HCT116 (cell line): ENCODE data around the gene CERS6. TPM values are rescaled to one million over a fixed set of nuclear protein-coding genes. Genes with fewer than 3 reads are reported as not detected.

Source experiments
- ATAC-seq: fragments of 200-7000 bp; cut with Tn5 transposase; 2 replicates; pipeline ENCODE4 v1.9.1; 2020; ENCODE audit warnings: mild to moderate bottlenecking, moderate library complexity
- BruUV-seq: library from RNA; stranded (reverse); fragments of 400-500 nt; replicated peaks from 2 replicates; lab custom pipeline; 2021; lab: Mats Ljungman, UMichigan
- CTCF ChIA-PET: fragments of 300-600 bp; sonication (Branson Sonifier 250); formaldehyde crosslinking; loops from one replicate; lab custom pipeline; 2021; ENCODE audit warnings: antibody characterized with exemption; lab: Charles Lee
- POLR2A ChIA-PET: fragments of 300-600, 350-600 bp; sonication (Branson Sonifier 250); formaldehyde crosslinking; loops from one replicate; lab custom pipeline; 2021; ENCODE audit warnings: antibody characterized with exemption; lab: Charles Lee
- RAD21 ChIA-PET, 2 experiments: fragments of 300-600 bp; sonication (Branson Sonifier 250); formaldehyde crosslinking; loops; one replicate each; lab custom pipeline; 2023; ENCODE audit warnings: low total read pairs in 2 of 2; ENCODE audit not compliant: uncharacterized antibody in 2 of 2, unreplicated experiment in 2 of 2, low non-redundant PET in 1 of 2; lab: Charles Lee
- DNase-seq: peaks from one replicate; pipeline ENCODE4 v3.0.0-alpha.2; 2010; ENCODE audit warnings: low read depth, low spot score
- H2AFZ ChIP-seq: fragments of 200-600 bp; shearing (Covaris generic), sonication (generic); 2 replicates; pipeline ENCODE4 v1.6.1; 2017; ENCODE audit warnings: low read depth, mixed run types, mixed read lengths, antibody characterized with exemption, low read length; ENCODE audit not compliant: poor library complexity, severe bottlenecking
- H3K27ac ChIP-seq: 2 replicates; pipeline ENCODE4 v1.5.1; 2012; ENCODE audit warnings: low read depth, low read length
- H3K27me3 ChIP-seq: fragments of 200-600 bp; sonication (generic); 2 replicates; pipeline ENCODE4 v1.6.1; 2016; ENCODE audit warnings: mixed run types, low read length, mixed read lengths; ENCODE audit not compliant: insufficient read depth
- H3K36me3 ChIP-seq, 2 experiments: fragments of 200-500 bp in 1 of 2; fragments of 200-600 bp in 1 of 2; sonication (Bioruptor generic) in 1 of 2; sonication (generic) in 1 of 2; 2 replicates each; pipeline versions ENCODE4 v1.5.1 to v1.6.1; 2014 to 2016; ENCODE audit warnings: low read length in 2 of 2, inconsistent platforms in 1 of 2, mixed read lengths in 1 of 2, mixed run types in 1 of 2; ENCODE audit not compliant: insufficient read depth in 2 of 2, control insufficient read depth in 1 of 2
- H3K4me1 ChIP-seq, 2 experiments: fragments of 200-600 bp in 1 of 2; sonication (generic) in 1 of 2; 2 replicates each; pipeline versions ENCODE4 v1.5.1 to v1.6.1; 2012 to 2017; ENCODE audit warnings: low read length in 2 of 2, inconsistent platforms in 1 of 2, mild to moderate bottlenecking in 1 of 2, mixed read lengths in 1 of 2, mixed run types in 1 of 2, moderate library complexity in 1 of 2; ENCODE audit not compliant: insufficient read depth in 2 of 2, control insufficient read depth in 1 of 2
- H3K4me2 ChIP-seq: fragments of 200-600 bp; sonication (generic); 2 replicates; pipeline ENCODE4 v1.6.1; 2017; ENCODE audit warnings: mixed run types, low read length, mixed read lengths
- H3K4me3 ChIP-seq, 2 experiments: fragments of 200-600 bp in 1 of 2; sonication (generic) in 1 of 2; replicated peaks in 1 of 2; 2 replicates each; pipeline ENCODE4 v1.5.1; 2011 to 2016; ENCODE audit warnings: low read length in 2 of 2, control low read depth in 1 of 2, low read depth in 1 of 2, mild to moderate bottlenecking in 1 of 2, mixed read lengths in 1 of 2, mixed run types in 1 of 2
- H3K79me2 ChIP-seq: fragments of 200-600 bp; sonication (generic); 2 replicates; pipeline ENCODE4 v1.6.1; 2017; ENCODE audit warnings: mild to moderate bottlenecking, mixed run types, low read length, moderate library complexity, mixed read lengths; ENCODE audit not compliant: insufficient read depth
- H3K9ac ChIP-seq: fragments of 200-600 bp; sonication (generic); 2 replicates; pipeline ENCODE4 v1.6.1; 2016; ENCODE audit warnings: low read length, mixed read lengths
- H3K9me2 ChIP-seq: fragments of 200-600 bp; sonication (generic), shearing (Covaris generic); 2 replicates; pipeline ENCODE4 v1.6.1; 2017; ENCODE audit warnings: mixed run types, mild to moderate bottlenecking, moderate library complexity; ENCODE audit not compliant: insufficient read depth
- H3K9me3 ChIP-seq, 2 experiments: fragments of 200-500 bp in 1 of 2; fragments of 200-600 bp in 1 of 2; sonication (Bioruptor generic) in 1 of 2; sonication (generic) in 1 of 2; 2 replicates each; pipeline ENCODE4 v1.6.1; 2014 to 2017; ENCODE audit warnings: low read length in 2 of 2, mixed read lengths in 2 of 2, inconsistent platforms in 1 of 2, low read depth in 1 of 2, mild to moderate bottlenecking in 1 of 2, mixed run types in 1 of 2, moderate library complexity in 1 of 2; ENCODE audit not compliant: control insufficient read depth in 1 of 2, insufficient read depth in 1 of 2
- H4K20me1 ChIP-seq: fragments of 200-600 bp; sonication (generic), shearing (Covaris generic); 2 replicates; pipeline ENCODE4 v1.6.1; 2017; ENCODE audit warnings: mixed run types, mild to moderate bottlenecking, moderate library complexity; ENCODE audit not compliant: insufficient read depth
- ATF3 ChIP-seq: IDR thresholded peaks from 2 replicates; pipeline ENCODE4 v1.6.1; 2012
- CBX3 ChIP-seq: IDR thresholded peaks from 2 replicates; pipeline ENCODE4 v1.6.1; 2012; ENCODE audit warnings: low read depth
- EGR1 ChIP-seq: IDR thresholded peaks from 2 replicates; pipeline ENCODE4 v1.6.1; 2012; ENCODE audit warnings: low read depth
- EZH2 ChIP-seq: fragments of 200-600 bp; sonication (generic); IDR thresholded peaks from 2 replicates; pipeline ENCODE4 v1.6.1; 2017; ENCODE audit warnings: antibody characterized with exemption, mixed run types
- EZH2phosphoT487 ChIP-seq: fragments of 200-600 bp; IDR thresholded peaks from 2 replicates; pipeline ENCODE4 v1.6.1; 2018; ENCODE audit warnings: antibody characterized with exemption, borderline replicate concordance
- FOSL1 ChIP-seq: IDR thresholded peaks from 2 replicates; pipeline ENCODE4 v1.6.1; 2012; ENCODE audit warnings: low read depth
- JUND ChIP-seq: IDR thresholded peaks from 2 replicates; pipeline ENCODE4 v1.6.1; 2012
- MAX ChIP-seq: IDR thresholded peaks from 2 replicates; pipeline ENCODE4 v1.6.1; 2012
- POLR2A ChIP-seq: IDR thresholded peaks from 2 replicates; pipeline ENCODE4 v1.7.0; 2011; ENCODE audit warnings: borderline replicate concordance; ENCODE audit not compliant: insufficient read depth, insufficient read length; ENCODE audit errors: extremely low read depth
- REST ChIP-seq: IDR thresholded peaks from 2 replicates; pipeline ENCODE4 v1.6.1; 2012; ENCODE audit warnings: low read depth
- SIN3A ChIP-seq: IDR thresholded peaks from 2 replicates; pipeline ENCODE4 v1.6.1; 2012; ENCODE audit warnings: low read depth
- SP1 ChIP-seq: IDR thresholded peaks from 2 replicates; pipeline ENCODE4 v1.6.1; 2012; ENCODE audit warnings: low read depth
- SRF ChIP-seq: IDR thresholded peaks from 2 replicates; pipeline ENCODE4 v1.6.1; 2012; ENCODE audit warnings: low read depth
- TCF7L2 ChIP-seq: IDR thresholded peaks from 2 replicates; pipeline ENCODE4 v1.7.0; 2011; ENCODE audit warnings: borderline replicate concordance, inconsistent platforms; ENCODE audit not compliant: insufficient read depth, insufficient read length; ENCODE audit errors: extremely low read depth
- YY1 ChIP-seq: IDR thresholded peaks from 2 replicates; pipeline ENCODE4 v1.6.1; 2011; ENCODE audit warnings: low read length, low read depth, moderate library complexity, mild to moderate bottlenecking; ENCODE audit not compliant: insufficient replicate concordance; ENCODE audit errors: extremely low read depth
- ZBTB33 ChIP-seq: IDR thresholded peaks from 2 replicates; pipeline ENCODE4 v1.6.1; 2011; ENCODE audit warnings: mild to moderate bottlenecking, low read length, moderate library complexity; ENCODE audit not compliant: insufficient replicate concordance; ENCODE audit errors: extremely low read depth
- ZFX ChIP-seq: fragments of 450-650 bp; IDR thresholded peaks from 2 replicates; pipeline ENCODE4 v1.6.1; 2017
- intact Hi-C: fragments of 100-400 bp; cut with micrococcal nuclease; formaldehyde crosslinking; loops from 2 replicates; pipeline ENCODE4 v1.10.0; 2022
- total RNA-seq: library from RNA; stranded (reverse); gene quantifications from one replicate; pipeline ENCODE4 v1.2.1, GENCODE V29; 2021; ENCODE audit not compliant: unreplicated experiment

CERS6 gene
- total RNA-seq, 1 experiment from 2014 or later, result 37.0 TPM

GRCh38 chr2:168626096-168626495 lies 170.0 kb downstream of the CERS6 start:
- H3K9me2 ChIP-seq, result no peaks in the 10 kb centered on the region
- DNase-seq, result no peak
- no peak overlapping the region for H3K27ac ChIP-seq
- intact Hi-C loops, result no loop called here
- no peak overlapping the region for H3K9ac ChIP-seq
- RAD21 ChIA-PET, result no interaction called here
- no peak overlapping the region for H3K4me2 ChIP-seq
- no peaks in the 10 kb centered on the region for H3K9me3 ChIP-seq
- CTCF ChIA-PET, result no interaction called here
- H2AFZ ChIP-seq, result no peak overlapping the region
- POLR2A ChIA-PET, result no interaction called here
- H3K4me3 ChIP-seq, result no peak overlapping the region
- no peaks in the 10 kb centered on the region for H3K4me1 ChIP-seq
- no peaks in the 10 kb centered on the region for H3K27me3 ChIP-seq
- ATAC-seq, result no peak
- TF ChIP-seq REST (no peak), ATF3 (no peak), ZBTB33 (no peak), EZH2 (no peak), JUND (no peak), ZFX (no peak), FOSL1 (no peak), MAX (no peak), SIN3A (no peak), EGR1 (no peak), POLR2A (no peak), SP1 (no peak), TCF7L2 (no peak), YY1 (no peak), CBX3 (no peak), SRF (no peak), EZH2phosphoT487 (no peak)
- BruUV-seq, result no TSS peak
- no peaks in the 10 kb centered on the region for H3K36me3 ChIP-seq
- peaks cover 5% of the 10 kb centered on the region; the same call in 1 of the 2 replicates for H3K79me2 ChIP-seq
- no peaks in the 10 kb centered on the region for H4K20me1 ChIP-seq
